ENCODE data around the gene DIRAS2. TPM values are rescaled to one million over a fixed set of nuclear protein-coding genes. Genes with fewer than 3 reads are reported as not detected.

Gene DIRAS2
- total and polyA plus RNA-seq, 2 donors (not counting 1 experiment from before 2014, with no cell fraction given), result not detected

- H3K9me3 ChIP-seq (ENCODE audit: control extremely low read depth in 1 of 3, control insufficient read depth in 2 of 3, insufficient read depth in 1 of 3, low read length in 2 of 3), result no peaks in the 10 kb centered on the region
- no peak overlapping the region for H3K4me3 ChIP-seq (ENCODE audit: control extremely low read depth in 1 of 5, extremely low read depth in 1 of 5, insufficient read depth in 1 of 5, low read depth in 2 of 5, low read length in 4 of 5)
- no peak overlapping the region for H2AFZ ChIP-seq (ENCODE audit: insufficient read depth, low read depth, low read length, poor library complexity, severe bottlenecking)
- no peaks in the 10 kb centered on the region for H3K9me3 Mint-ChIP-seq (ENCODE audit: insufficient read depth)
- WGBS (ENCODE audit: insufficient coverage), result 100% methylated on average over 1 of the region's 1 CpG
- ChIA-PET POLR2A (no interaction called here), CTCF (no interaction called here)
- intact Hi-C loops (cut with micrococcal nuclease), result no loop called here
- no peak overlapping the region for H3K9ac ChIP-seq (ENCODE audit: low read length)
- no peak overlapping the region for H3K27ac Mint-ChIP-seq
- no peak for TF ChIP-seq CTCF (IDR thresholded peaks at IDR 0.05)
- no peak for TF ChIP-seq EZH2 (IDR thresholded peaks at IDR 0.05; ENCODE audit: borderline replicate concordance, insufficient read depth, low read depth, low read length, poor library complexity, severe bottlenecking)
- ATAC-seq (ENCODE audit: low read depth) (no peak), DNase-seq (no peak)
- H3K79me2 ChIP-seq (ENCODE audit: control insufficient read depth, insufficient read depth, low read length), result no peaks in the 10 kb centered on the region
- H3K4me3 Mint-ChIP-seq, result no peak overlapping the region
- H3K4me1 ChIP-seq (ENCODE audit: control insufficient read depth in 2 of 2, insufficient read depth in 2 of 2, low read length in 2 of 2), result no peaks in the 10 kb centered on the region
- no peaks in the 10 kb centered on the region for H3K4me1 Mint-ChIP-seq
- no peaks in the 10 kb centered on the region for H4K20me1 ChIP-seq (ENCODE audit: control insufficient read depth, insufficient read depth, low read length, poor library complexity, severe bottlenecking)
- peaks cover 0 to 5% (median 0%) of the 10 kb centered on the region in 4 experiments for H3K27me3 ChIP-seq (replicated peaks in 1 of 4; ENCODE audit: control extremely low read depth in 1 of 4, control insufficient read depth in 3 of 4, insufficient read depth in 4 of 4, low read length in 3 of 4)
- no peak overlapping the region for H3K27ac ChIP-seq (ENCODE audit: low read length in 2 of 2)
- peaks cover 11% of the 10 kb centered on the region for H3K27me3 Mint-ChIP-seq
- H3K4me2 ChIP-seq (replicated peaks; ENCODE audit: low read depth, low read length, poor library complexity, severe bottlenecking), result no peak overlapping the region
- H3K36me3 ChIP-seq (replicated peaks in 1 of 2; ENCODE audit: control extremely low read depth in 1 of 2, control insufficient read depth in 1 of 2, extremely low read depth in 1 of 2, insufficient read depth in 2 of 2, low read length in 1 of 2), result no peaks in the 10 kb centered on the region
These were observed 10.7 kb downstream of the DIRAS2 start for GRCh38 chr9:90631964-90632363.

DNA sequence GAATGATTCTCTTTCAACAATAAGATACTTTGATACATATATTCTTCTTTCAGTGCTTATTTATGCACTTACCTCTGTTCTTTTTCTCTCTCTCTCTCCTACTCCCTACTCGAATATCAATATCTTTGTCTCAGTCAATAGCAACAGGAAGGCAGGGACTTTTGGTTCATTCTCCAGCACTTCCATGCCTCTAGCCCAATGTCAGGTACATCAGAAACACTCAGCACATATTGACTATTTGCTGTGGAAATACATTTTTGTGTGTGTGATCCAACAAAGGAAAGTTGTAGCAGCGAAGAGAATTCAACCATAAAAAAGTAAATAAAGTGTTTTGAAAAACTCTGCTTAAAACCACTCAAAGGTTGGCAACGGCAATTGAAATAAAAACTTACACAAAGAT lies 12.6 kb downstream of the DIRAS2 start:
- Histone ChIP-seq H3K9ac (ENCODE audit: low read length) (no peak overlapping the region), H3K4me2 (replicated peaks; ENCODE audit: low read depth, low read length, poor library complexity, severe bottlenecking) (no peak overlapping the region), H3K4me1 (ENCODE audit: control insufficient read depth in 2 of 2, insufficient read depth in 2 of 2, low read length in 2 of 2) (no peaks in the 10 kb centered on the region), H3K4me3 (ENCODE audit: control extremely low read depth in 1 of 5, extremely low read depth in 1 of 5, insufficient read depth in 1 of 5, low read depth in 2 of 5, low read length in 4 of 5) (no peak overlapping the region), H3K36me3 (replicated peaks in 1 of 2; ENCODE audit: control extremely low read depth in 1 of 2, control insufficient read depth in 1 of 2, extremely low read depth in 1 of 2, insufficient read depth in 2 of 2, low read length in 1 of 2) (no peaks in the 10 kb centered on the region), H3K9me3 (ENCODE audit: control extremely low read depth in 1 of 3, control insufficient read depth in 2 of 3, insufficient read depth in 1 of 3, low read length in 2 of 3) (no peaks in the 10 kb centered on the region), H4K20me1 (ENCODE audit: control insufficient read depth, insufficient read depth, low read length, poor library complexity, severe bottlenecking) (no peaks in the 10 kb centered on the region), H2AFZ (ENCODE audit: insufficient read depth, low read depth, low read length, poor library complexity, severe bottlenecking) (no peak overlapping the region), H3K27me3 (replicated peaks in 1 of 4; ENCODE audit: control extremely low read depth in 1 of 4, control insufficient read depth in 3 of 4, insufficient read depth in 4 of 4, low read length in 3 of 4) (peaks cover 0 to 5% (median 0%) of the 10 kb centered on the region in 4 experiments), H3K27ac (ENCODE audit: low read length in 2 of 2) (no peak overlapping the region), H3K79me2 (ENCODE audit: control insufficient read depth, insufficient read depth, low read length) (no peaks in the 10 kb centered on the region)
- ATAC-seq (ENCODE audit: low read depth) (no peak), DNase-seq (no peak)
- no peaks in the 10 kb centered on the region for H3K9me3 Mint-ChIP-seq (ENCODE audit: insufficient read depth)
- ChIA-PET CTCF (interaction anchor here (0.7 to 1.1 kb wide), 2 partner anchors 240 to 371 kb away, joined by 3 read pairs; no protein-coding TSS in a partner anchor), POLR2A (no interaction called here)
- no peak overlapping the region for H3K4me3 Mint-ChIP-seq
- H3K4me1 Mint-ChIP-seq, result no peaks in the 10 kb centered on the region
- no peak overlapping the region for H3K27ac Mint-ChIP-seq
- no CpG with 5 or more reads among the region's 3 CpGs for WGBS (ENCODE audit: insufficient coverage)
- TF ChIP-seq CTCF (IDR thresholded peaks at IDR 0.05) (no peak), EZH2 (IDR thresholded peaks at IDR 0.05; ENCODE audit: borderline replicate concordance, insufficient read depth, low read depth, low read length, poor library complexity, severe bottlenecking) (no peak)
- H3K27me3 Mint-ChIP-seq, result peaks cover 11% of the 10 kb centered on the region
- intact Hi-C loops (cut with micrococcal nuclease), result no loop called here
